GM04504 (cell line): Measurements from ENCODE around the gene LAMA3.

ENCODE experiments used
- DNase-seq: peaks from one replicate; pipeline ENCODE4 v3.0.0-alpha.2; 2012; ENCODE audit warnings: low read depth

The LAMA3 gene

GRCh38 chr18:23938043-23938756 is 248.9 kb downstream of the LAMA3 start:
- no peak for DNase-seq

DNA sequence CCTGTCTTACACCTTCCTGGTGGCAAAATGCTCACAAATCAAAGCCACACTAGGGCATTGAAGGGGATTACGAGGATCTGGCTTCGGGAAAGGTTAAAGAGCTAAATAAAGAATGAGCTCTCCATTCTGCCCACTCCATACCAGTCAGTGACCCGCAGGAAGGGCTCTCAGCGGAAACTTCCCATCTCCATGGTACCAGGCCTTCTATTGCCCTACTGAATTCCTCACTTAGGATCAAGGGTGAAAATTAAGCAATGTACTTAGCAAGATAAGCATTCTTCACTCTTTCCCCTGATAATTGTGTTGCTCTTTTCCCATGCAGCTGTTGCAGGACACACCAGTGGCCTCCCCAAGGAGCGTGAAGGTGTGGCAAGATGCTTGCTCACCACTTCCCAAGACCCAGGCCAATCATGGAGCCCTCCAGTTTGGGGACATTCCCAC is 249.7 kb downstream of the LAMA3 start:
- DNase-seq, result no peak

- no peak for DNase-seq
These were observed 250.1 kb downstream of the LAMA3 start for GRCh38 chr18:23939366-23939765.

DNA sequence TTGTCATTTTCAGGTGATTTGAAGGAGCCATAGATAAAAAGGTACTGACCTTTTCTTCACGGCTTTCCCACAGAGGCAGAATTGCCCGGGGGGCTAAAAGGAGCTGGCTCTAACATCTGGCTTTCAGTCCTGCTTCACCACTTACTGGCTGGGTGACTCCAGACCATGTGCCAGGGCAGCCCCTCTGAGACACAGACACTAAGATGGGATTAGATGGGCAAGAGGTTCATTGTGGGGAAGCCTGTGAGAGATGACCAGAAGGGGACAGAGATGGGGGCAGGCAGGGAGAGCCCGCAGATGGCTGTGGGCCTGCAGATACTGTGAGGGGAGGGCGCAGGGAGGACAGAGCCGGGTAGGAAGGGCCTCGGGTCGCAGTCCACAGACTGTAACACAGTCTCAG is 250.6 kb downstream of the LAMA3 start:
- no peak for DNase-seq

DNA sequence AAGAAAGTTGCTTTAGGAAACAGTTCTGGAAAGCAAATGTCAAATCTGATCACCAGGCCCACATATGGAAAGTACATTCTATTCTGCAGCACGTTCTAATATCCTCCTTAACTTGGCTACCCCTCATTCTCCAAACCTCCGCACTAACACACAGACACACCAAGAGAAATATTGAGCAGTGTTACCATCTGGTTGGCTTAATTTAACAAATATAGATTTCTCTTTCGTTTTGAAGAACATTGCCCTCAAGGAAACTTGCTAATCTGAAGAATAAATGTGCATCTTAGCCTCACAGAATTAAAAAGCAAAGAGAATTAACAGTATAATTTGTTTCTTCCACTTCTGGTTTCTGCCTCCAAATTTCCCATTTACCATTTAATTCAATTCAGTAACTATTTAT is 252.5 kb downstream of the LAMA3 start:
- no peak for DNase-seq

DNA sequence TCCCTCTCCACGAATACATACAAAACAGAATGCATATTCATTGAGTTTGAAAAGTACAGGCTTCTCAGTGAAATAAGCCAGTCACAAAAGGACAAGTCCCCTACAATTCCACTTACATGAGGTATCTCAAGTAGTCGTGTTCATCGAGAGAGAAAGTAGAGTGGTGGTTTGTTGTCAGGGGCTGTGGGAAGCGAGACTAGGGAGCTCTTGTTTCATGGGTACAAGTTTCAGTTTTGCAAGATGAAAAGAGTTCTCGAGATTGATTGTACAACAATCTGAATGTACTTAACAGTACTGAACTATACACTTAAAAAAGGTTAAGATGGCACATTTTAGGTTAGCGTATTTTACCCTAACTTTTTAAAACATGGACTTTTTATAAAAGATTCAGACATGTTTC is 253.9 kb downstream of the LAMA3 start:
- DNase-seq, result no peak

DNA sequence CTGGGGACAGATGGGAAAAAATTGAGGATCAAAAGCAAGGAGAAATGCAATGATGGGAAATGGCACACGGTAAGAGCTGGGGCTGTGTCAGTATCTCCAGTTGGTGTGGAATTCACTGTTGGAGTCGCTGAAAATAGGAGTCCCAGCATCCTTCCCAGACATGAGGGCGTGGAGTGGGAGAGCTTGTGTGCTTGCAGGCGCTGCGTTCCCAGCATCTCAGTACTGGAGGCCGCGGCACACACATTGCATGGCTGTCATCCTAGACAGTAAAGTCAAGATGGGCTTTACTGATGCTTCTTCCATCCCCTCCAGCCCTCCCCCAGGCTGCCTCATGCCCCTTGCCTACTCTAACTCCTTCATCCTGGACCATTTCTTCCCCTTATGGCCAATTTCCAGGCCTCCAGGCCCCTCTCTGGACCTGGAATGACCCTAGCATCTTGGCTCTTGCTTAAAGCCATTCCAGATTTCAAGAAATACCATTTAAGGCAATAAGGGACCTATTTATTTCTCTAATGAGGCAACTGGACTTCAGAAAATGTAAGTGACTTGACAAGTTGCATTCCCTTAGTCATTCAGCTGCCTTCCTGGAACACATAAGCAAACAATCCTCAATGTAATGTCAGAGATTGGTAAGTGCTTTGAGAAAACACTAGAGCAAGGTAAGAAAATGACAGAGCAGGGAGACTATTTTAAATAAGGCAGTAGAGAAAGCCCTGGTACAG is 254.8 kb downstream of the LAMA3 start:
- peak; percentile 68 for DNase-seq

- no peak for DNase-seq
These were observed 256.3 kb downstream of the LAMA3 start for GRCh38 chr18:23945416-23946079.

DNA sequence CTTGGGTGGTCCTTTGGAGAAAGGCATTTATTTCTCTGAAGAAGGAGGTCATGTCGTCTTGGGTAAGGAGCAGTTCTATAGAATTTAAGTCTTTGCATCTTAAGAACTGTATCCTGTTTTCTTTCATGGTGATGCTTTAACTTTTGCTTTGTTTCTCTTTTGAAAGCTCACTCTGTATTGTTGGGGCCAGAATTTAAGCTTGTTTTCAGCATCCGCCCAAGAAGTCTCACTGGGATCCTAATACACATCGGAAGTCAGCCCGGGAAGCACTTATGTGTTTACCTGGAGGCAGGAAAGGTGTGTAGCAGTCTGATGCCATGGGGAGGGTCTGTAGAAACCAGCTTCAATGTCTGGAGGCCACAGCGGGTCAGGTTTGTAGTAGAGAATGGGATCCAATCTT is 260.6 kb downstream of the LAMA3 start:
- DNase-seq, result no peak

GRCh38 chr18:23950644-23951043 is 261.4 kb downstream of the LAMA3 start:
- DNase-seq, result no peak

- no peak for DNase-seq
These were observed 262.0 kb downstream of the LAMA3 start for GRCh38 chr18:23951206-23951605.

DNA sequence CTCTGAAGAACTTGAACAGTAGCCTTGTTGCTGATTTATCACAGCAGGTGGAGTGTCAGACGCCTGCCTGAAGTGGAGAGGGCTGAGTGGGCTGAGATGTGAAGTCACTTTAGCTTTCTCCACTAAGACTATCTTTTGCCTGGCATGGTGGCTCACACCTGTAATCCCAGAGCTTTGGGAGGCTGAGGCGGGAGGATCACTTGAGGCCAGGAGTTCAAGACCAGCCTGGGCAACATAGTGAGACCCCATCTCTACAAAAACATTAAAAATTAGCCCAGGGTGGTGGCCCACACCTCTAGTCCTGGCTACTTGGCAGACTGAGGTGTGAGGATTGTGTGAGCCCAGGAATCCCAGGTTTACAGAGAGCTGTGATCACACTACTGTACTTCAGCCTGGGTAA is 264.7 kb downstream of the LAMA3 start:
- no peak for DNase-seq

DNA sequence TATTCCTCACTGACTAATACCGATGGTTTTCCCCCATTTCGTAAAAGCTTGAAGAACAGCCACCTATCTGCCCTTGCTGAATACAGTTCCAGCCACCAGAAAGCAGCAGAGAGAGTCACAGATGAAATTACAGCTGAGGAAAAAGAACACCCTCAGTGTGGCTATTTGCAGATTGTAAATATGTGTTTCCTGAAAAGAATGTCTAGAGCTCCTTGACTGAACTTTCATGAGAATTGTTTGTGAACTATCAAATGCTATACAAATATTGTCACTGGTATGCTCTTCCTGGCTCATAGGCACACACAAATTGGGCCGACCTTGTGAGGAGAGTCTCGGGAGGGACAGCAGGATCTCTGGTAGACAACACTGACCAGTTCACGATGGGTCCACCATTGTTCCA is 267.2 kb downstream of the LAMA3 start:
- DNase-seq, result no peak

GRCh38 chr18:23958036-23958435 is 268.8 kb downstream of the LAMA3 start:
- no peak for DNase-seq

DNA sequence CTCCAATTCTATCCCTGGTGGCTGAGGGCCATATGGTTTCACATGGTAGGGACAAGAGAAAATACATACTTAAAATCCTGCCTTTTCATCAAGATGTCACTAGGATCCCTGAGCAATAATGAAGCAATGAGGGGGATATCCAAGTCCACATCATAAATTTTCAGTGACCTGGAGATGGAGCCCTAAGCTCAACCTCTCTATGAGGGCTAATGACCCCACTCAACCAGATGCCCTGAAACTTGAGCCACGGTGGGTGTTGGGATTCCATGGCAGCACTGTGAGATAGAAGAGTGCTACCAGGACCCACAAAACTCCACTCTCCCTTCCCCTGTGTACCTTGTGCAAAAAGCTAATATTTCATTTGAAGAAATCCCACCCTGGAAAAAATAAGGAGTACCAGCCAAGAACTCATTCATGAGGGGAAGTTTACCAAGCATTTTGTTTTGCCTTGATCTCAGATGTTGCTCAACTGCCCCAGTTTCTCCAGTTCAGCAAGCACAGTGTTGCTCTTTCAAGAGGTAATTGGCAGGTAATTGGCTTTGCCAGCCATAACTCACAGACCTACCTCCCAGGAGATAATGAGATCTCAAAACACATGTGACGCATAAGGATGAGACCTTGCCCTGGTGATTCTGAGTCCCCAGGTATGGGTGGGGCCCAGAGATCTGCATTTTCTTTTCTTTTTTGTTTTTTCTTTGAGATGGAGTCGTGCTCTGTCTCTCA is 274.4 kb downstream of the LAMA3 start:
- DNase-seq, result no peak

DNA sequence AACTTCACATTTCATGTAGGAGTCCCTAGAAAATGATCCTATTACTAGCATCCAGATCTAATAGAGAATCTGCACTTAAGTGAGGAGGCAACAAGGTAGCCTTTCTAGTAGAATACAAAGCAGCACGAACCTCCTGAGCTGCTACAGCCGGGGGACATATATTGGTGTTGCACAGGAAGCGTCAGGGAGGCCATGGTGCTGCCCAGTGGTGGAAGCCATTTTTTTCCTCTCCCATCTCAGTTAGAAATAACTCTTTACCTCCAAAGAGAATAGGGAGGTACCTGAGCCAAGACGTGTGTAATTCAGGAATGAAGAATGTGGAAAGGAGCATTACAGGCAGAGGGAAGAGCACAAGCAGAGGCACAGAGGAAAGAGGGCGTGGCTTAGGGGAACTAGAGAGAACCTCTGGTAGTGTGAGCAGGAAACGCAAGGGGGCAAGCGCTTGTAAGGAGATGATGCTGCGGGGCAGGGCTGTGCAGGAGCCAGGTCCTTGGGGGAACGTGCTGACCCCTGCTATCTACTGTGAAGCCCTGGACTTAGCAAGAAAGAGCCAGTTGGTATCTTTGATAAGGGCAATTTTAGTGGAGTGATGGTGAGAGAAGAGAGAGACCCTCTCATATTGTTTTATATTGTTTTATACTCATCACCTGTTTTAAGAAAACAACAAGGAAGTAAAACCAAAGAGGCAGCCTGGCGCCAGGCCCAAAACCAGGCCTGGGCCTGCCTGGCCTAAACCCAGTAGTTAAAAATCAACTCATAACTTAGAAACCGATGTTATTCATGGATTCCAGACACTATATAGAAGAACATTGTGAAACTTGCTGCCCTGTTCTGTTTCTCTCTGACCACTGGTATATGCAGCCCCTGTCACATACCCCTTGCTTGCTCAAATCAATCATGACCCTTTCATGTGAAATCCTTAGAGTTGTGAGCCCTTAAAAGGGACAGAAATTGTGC is 275.3 kb downstream of the LAMA3 start:
- DNase-seq, result no peak

DNA sequence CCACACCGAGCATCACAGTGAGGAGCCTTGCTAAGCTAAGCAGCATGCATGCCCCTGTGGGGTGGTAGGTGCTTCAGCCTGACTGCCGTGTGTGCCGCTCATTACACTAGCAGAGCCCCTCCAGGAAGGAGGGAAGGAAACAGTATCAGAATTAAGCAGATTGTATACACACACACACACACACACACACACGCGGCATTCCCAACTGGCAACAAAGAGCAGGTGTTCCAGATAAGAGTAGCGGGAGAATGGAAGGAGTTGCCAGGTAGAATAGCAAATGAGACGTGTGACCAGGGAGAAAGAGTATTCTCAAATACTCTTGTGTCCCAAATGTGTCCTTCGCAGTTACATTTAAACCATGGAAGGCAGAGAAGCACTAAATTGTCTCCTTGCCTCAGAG is 277.7 kb downstream of the LAMA3 start:
- DNase-seq, result no peak

DNA sequence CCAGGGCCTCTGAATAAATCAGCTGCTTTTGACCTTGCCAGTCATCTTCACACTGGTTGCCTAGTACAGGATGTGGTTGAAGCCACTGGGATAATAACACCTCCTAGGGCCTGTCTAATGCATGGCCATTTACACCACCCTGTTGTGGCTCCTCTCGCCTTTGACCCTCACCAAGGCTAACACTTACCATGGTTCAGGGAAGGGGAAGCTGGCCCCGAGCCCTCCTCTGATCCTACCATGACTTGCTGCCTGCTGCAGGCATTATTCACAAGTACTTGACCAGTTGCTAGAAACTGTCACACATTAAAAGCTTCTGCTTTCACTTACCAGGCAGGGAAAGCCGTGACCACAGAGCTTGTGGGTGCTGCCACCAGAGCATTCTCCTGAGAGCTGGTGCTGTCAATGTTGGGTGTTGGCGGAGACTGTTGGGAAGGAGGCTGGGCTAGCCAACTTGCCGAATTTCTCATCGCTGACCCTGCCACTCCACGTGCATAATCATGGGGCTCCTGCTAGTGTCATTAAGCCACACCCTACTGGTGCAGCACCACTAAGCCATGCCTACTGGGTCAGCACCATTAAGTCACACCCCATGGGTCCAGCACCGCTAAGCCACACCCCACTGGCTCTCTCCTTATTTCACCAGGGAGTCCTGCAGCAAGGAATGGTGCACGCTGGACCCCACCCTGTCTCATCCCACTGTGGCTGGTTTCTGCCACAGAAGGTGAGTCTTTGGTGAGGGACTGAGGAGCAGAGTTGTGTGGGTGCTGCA is 278.3 kb downstream of the LAMA3 start:
- no peak for DNase-seq

- no peak for DNase-seq
These were observed 279.7 kb downstream of the LAMA3 start for GRCh38 chr18:23968638-23969604.
